SIG-M5 treated with dmso at 0.1 percent for 504 hours (cell line): ENCODE data around the gene LBHD2.
A peak's percentile ranks its signal among the peaks of the same experiment; 100 is the strongest.
"Not testable (repeated sequence)": the region's sequence is repeated elsewhere in the genome, so short reads cannot be mapped to it uniquely, and the experiment has no call there.

Experiments used
- DNase-seq: peaks from one replicate; lab custom pipeline; 2025; ENCODE audit not compliant: unreplicated experiment; lab: John Stamatoyannopoulos, UW

Gene LBHD2

DNA sequence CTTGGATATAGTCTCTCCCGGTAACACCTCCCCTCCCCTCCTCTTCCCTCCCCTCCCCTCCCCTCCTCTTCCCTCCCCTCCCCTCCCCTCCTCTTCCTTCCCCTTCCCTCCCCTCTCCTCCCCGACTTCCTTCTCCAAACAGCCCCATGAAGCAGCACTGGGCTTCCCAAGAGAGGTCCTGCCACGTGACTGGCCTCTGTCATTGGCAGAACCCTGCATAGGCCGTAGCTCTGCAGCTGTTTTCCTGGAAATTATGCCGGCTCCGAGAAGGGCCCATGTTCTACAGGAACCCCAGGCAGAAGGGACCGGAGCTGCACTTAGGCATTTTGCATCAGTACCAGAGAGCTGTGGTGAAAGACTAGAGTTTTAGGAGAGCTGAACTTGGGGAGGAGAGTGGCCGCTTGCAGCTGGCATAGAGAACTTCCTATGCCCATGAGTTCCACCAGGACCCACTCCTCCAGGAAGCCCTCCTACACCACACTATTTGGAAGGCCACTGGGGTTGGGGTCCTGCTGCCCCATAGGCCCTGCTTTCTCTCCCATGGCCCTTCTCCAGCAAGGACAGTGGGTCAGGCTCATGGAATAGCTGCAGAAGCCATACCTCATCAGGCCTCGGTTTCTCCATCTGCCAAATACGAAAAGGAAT, 34.1 kb downstream of the LBHD2 start:
- DNase-seq, result no peak

DNA sequence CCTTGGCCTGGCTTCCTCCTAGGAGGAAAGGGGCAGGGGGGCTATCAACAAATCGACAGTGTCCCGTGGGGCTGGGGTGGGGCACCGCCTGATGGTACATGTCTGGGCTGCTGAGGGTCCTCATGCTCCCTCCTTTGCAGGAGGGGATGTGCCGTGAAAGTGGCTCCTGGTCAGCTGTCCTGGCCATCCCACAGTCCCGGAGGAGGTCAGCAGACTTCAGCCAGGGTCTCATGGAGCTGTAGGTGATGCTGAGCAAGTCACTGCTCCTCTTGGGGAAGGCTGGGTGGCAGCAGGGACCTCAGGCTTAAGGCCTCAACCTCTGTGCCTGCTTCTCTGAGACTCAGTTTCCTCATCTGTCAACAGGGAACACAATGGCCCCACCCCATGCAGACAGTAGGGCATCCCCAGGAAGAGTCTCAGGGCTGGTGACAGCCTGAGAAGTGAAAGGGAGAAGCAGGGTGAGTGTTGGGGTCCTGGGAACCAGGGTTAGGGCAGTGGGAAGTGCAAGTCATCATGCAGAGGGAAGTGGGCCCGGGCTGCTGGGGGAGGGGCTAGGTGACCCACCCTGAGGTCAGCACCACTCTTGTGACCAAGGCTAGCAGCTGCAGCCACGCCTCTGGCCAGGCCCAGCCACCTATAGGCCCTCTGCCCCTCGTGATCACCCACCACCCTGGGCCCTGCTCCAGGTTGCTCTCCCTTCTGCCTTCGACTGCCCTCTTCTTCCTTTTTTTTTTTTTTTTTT, 34.8 kb downstream of the LBHD2 start:
- peak; percentile 77 for DNase-seq

DNA sequence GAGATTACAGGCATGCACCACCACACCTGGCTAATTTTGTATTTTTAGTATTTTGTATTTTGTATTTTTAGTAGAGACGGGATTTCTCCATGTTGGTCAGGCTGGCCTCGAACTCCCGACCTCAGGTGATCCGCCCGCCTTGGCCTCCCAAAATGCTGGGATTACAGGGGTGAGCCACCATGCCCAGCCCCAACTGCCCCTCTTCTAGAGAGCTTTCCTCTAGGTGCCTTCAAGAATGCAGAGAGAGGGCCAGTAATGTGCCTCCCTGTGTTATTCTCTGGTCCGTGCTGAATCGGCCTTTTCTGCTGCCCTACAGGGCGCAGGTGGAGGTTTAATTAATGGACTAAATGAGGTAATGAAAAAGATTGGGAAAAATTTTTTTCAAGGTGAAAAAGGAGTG, 35.5 kb downstream of the LBHD2 start:
- DNase-seq, result not testable (repeated sequence)

DNA sequence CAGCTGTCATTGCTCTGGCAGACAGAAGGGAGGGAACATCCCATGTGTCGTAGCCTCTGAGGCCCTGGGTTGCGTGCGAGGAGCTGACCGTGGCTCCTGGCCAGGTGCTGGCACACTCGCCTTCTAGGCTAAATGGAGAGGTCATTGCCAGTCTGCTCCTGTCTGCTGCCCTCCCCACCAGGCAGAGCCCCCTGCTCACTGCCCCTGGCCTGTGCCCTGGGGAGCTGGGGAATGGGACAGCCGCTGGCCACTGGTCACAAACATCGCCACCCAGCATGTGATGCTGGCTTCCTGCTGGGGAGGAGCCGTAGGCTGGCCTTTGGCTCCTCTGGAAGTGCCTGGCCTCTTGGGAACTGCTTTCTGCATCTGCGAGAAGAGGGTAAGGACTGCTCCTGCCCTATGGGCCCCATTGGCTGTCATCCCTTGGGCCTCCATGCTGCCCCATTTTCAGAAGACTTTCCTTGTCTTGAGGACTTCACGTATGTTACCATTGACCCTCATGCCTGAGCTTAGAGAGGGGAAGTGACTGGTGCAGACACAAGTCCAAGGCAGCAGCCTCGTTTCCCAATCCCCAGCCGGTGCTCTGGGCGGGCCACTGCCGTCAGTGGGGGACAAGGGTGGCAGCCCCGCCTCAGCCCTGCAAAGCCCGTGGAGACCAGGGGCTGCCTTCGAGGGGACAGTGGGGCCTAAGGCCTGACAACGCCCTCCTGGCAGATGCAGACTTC, 37.3 kb downstream of the LBHD2 start:
- DNase-seq, result peak; percentile 79

DNA sequence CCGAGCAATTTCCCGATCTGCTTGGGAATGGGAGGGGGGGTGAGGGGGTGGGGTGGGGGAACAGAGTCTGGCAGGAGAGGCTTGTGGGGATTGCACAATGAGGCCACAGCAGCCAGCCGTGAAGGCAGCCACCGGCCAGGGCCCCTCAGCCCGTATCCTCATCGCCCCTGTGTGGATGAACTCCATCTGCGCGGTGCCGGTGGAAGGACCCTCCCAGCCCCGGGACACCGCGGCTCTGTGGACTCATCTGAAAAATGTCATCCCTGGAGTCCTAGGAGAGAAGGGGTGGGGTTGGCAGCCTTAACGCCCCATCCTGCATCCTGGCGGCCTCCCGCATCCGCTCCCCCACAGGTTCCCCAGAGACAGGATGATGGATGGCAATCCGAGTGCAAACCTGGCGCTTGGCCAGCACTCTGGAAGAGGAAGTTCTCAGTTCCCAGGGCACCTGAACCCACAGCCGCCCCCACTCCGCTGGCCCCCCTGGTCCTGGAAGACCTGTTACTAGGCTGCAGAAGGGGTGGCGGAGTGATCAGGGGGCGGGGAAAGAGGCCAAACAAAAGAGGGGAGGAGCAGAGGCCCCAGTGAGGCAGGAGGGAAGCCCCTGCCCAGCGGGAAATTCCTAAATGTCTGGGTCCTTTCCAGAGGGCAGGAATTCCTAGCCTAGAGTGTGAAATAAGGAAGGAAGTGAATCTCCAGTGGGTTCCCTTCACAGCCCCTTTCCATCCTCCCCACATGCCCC, 38.0 kb downstream of the LBHD2 start:
- DNase-seq, result peak; percentile 67

DNA sequence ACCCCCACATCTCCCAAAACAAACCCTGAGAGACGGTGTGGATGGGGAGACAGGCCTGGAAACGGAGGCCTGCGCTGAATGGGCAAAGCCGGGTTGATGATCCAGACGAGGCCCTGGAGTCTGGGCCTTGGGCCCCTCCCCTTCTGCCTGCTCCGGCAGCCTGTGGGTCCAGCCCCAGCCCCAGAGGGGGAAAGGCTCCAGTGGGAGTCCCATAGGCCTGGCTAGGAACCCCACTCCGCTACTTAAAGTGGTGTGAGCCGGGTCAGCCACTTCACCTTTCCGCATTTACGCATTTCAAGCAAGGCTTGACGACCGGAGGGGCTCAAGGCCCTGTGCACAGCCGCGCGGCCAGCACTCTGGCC, 38.6 kb downstream of the LBHD2 start:
- no peak for DNase-seq

DNA sequence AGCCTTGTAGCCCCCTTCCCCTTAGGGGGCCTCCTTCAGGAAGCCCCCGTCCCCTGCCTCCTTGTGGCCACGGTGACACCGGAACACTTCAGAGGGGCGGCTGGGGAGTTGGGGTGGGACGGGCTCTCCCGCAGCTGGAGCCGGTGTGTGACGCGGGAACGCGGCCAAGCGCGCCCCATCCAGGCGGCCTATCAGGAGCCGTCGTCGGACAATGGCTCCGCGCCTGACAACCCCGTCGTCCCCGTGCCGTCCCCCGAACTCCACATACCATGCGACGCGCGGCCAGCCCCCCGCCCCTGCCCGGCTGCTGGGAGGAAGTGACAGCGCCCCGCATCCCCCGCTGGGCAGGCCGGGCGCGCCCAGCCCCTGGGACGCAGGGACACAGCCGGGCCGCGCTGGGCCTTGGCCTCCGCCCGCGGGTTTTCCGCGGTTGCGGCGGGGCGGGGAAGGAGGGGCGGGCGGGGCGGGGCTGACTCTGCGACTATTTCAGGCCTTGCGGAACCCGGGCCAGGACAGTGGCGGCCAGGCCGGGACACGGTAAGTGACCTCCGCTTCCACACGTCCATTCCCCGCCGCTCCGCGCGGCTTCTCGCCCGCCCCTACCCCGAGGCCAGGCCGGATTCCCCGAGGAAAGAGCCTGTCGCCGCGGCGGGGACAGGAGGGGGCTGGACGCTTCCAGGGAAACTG, 39.1 kb downstream of the LBHD2 start, which contains the start of gene TNFAIP2:
TNFAIP2 (plus strand) TSS at position 515 of the 687 bp plus-strand sequence. CDS start 2,997 bp downstream, outside the sequence.
- DNase-seq, result no peak

DNA sequence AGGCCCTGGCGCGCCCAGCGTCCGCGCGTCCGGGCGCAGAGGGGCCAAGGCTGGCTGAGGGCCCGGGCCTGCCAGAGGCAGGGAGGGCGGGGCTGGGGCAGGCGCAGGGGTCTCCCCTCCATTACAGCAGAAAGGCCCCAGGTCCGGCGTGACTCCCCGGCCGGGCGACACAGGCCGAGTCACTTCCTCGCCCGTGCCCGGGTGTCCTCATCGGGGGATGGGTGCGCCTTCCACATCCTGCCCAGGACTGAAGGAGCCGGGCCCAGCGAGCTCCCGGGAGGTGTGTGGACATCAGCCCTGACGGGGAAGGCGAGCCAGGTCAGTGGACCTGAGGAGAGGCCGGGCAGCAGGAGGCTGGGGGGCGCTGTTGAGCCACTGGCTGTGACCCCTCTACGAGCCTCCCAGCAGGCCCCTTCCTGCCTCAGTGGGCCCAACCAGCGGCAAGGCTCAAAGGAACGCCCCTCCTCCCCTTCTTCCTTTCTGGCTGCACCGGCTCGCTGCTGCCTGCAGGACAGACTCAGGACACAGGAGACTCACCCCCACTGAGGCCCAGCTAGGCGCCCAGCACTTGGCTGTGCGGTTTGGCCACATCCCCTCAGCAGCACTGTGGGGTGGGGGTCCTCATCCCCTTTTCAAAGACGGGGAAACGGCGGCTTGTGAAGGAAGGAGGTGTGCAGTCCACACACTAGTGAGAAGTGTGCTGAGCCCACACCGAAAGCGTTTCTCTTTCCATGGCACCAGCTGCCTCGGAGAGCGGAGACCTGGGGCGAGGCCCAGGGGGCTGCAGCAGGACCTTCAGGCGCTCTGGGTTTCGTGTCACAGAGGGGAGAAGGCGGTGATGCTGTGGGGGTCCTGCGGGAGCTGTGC, 39.9 kb downstream of the LBHD2 start:
- no peak for DNase-seq

DNA sequence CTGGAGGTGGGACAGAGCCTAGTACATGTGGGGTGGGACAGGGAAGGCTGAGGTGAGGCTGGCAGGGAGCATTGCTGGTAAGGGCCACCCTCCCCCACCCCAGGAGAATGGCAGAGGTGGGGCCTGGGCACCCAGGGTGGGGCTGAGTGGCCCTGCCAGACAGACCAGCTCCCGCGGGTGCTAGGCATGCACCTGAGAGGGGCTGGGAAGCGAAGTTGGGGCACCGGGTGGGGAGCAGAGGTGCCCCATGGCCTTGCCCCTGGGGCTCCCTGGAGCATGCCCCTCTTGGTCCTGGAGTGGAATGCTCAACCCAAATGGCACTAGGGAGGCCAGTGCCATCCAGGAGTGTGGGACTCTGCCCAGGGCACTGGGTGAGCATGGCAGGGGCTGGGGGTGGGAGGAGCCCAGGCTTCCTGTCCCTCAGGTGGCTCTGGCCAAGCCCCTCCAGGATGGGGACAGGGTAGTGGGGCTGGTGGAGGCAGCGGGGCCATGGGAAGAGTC, 40.5 kb downstream of the LBHD2 start:
- no peak for DNase-seq

DNA sequence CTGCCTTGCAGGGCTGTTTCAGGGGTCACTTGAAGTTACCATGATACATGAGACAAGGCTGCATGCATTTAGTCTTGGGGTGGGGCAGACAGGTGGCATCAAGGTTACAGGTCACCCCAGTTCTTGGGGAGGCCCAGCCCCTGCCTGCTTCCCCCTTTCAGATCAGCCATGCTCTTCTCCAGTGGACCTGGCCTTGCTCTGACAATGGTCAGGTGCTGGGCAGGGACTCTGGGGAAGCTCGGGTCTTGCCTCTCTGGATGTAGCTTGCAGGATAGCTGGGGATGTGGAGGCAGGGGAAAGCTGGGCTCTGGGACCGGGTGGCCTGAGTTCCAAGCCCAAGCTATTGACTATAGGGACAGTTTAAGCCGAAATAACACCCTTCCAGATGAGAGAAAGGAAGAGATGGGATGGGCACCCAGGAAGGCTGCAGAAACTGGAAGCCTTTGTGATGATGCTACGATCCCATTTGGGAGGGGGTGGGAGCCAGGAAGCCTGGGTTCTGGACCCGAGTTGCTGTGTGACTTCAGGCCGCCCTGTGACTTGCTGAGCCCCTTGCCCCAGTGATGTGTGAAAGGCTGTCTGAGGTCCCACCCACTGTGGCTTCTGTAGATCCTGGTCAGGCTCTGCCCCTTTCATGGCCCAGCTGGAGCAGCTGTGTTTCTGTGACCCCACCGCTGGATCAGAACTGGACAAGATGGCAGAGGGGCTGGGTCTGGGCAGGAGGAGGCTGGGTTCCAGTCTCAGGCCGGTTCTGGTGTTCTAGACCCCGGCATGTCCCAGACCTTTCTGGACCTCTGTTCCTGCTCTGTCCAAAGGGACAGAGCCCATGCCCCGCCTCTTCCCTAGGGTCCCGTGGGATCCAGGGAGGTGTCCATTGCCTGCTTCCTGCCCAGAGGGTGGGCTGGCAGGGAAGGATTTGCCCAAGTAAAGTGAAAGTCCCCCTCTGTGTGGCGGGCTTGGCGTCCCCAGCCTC, 41.4 kb downstream of the LBHD2 start:
- DNase-seq, result no peak

DNA sequence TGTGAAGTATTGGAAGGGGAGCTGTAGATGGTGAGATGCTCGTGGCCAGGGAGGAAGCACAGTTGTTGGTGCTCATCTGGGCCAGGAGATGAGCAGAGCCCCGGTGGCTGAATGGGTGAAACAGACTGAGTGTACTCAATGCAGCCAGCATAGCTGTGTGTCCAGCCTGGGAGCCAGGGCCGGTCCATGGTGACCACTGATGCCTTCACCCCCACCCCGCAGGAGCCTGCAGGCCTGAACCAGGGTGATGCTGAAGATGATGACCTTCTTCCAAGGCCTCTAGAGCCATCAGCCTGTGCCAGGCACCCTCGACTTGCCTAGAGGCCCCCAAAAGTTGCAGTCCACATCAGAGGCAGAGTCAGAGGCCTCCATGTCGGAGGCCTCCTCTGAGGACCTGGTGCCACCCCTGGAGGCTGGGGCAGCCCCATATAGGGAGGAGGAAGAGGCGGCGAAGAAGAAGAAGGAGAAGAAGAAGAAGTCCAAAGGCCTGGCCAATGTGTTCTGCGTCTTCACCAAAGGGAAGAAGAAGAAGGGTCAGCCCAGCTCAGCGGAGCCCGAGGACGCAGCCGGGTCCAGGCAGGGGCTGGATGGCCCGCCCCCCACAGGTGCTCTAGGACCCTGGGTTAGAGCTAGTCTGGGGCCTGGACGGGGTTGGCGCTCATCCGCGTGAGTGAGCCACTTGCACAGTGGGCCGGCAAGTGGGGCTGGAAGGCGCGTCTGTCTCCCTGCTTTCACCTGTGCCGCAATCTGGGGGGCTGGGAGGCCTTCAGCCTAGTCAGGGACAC, 42.3 kb downstream of the LBHD2 start:
- DNase-seq, result no peak

DNA sequence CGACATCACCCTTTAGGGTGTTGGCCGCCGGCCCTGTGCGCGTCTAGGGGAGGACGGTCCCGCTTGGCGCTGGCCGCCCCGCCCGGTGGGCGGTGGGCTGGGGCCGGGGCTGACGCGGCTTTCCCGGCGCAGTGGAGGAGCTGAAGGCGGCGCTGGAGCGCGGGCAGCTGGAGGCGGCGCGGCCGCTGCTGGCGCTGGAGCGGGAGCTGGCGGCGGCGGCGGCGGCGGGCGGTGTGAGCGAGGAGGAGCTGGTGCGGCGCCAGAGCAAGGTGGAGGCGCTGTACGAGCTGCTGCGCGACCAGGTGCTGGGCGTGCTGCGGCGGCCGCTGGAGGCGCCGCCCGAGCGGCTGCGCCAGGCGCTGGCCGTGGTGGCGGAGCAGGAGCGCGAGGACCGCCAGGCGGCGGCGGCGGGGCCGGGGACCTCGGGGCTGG, 42.9 kb downstream of the LBHD2 start:
- DNase-seq, result peak; percentile 20

DNA sequence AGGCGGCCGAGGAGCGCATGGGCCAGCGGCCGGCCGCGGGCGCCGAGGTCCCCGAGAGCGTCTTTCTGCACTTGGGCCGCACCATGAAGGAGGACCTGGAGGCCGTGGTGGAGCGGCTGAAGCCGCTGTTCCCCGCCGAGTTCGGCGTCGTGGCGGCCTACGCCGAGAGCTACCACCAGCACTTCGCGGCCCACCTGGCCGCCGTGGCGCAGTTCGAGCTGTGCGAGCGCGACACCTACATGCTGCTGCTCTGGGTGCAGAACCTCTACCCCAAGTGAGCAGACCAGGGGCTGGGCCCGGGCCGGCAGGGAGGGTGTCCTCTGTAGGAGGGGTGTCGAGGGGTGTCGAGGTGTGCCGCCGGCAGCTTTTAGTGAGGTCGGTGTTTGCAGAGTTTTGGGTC, 43.3 kb downstream of the LBHD2 start:
- DNase-seq, result no peak

DNA sequence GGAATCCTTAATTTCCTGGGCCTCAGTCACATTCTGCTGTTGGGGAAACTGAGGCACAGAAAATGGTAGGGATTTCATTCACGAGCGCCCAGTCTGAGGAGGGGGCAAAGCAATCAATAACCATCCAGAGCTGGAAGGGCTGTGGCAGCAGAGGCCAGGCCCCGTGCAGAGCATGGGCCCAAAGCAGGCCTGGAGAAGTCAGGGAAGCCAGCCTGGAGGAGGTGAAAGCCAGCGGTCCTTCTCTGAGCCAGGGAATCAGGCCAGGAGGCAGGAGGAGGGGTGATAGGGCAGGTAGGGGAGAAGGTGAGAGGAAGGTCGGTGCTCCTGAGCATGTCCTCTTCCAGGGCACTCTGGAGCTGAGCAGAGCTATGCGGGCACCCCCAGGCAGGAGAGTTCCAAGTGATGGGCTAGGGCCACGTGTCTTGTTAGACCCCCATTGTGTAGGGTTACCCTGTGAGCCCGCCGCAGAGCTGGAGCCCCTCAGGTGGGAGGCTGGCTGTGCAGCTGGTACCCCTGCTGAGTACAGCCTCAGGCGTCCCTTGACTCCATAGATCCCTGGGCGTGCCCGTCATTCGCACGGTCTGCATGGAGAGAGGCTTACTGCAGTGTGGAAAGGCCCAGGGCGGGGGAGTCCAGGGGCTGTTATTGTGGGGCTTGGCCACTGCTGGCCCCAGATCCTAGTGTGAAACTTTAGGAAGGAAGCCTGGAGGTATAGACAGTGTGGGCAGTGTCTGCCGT, 44.0 kb downstream of the LBHD2 start:
- no peak for DNase-seq

DNA sequence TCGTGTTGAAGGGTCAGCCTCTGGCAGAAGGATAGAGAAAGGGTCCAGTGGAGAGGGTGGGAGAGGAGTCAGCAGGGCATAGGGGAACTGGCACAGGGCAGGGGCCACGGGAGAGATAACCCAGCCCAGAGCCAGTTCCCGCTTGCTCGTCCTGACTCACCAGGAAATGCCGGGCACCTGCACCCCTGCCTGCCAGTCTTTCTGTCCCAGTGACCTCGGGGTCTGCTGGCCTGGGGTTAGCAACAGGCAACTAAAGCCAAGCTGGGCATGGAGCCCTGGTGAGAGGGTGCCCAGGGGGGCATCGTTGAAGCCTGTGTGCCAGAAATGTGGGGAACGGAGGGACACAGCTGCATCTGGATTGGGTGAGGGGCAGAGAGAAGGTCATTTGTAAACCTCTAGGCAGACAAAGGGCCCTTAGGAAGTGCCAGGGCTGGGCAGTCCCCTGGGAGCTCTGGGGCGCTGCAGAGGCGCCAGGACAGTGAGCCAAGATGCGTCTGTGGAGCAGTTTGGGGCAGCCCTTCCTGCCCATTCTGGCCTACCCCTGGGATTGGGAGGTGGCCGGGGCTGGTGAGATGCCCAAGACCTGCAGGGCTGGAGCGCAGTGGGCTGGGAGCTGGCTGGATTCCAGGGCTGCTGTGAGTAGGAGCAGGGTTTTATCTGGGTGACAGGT, 44.8 kb downstream of the LBHD2 start:
- no peak for DNase-seq

DNA sequence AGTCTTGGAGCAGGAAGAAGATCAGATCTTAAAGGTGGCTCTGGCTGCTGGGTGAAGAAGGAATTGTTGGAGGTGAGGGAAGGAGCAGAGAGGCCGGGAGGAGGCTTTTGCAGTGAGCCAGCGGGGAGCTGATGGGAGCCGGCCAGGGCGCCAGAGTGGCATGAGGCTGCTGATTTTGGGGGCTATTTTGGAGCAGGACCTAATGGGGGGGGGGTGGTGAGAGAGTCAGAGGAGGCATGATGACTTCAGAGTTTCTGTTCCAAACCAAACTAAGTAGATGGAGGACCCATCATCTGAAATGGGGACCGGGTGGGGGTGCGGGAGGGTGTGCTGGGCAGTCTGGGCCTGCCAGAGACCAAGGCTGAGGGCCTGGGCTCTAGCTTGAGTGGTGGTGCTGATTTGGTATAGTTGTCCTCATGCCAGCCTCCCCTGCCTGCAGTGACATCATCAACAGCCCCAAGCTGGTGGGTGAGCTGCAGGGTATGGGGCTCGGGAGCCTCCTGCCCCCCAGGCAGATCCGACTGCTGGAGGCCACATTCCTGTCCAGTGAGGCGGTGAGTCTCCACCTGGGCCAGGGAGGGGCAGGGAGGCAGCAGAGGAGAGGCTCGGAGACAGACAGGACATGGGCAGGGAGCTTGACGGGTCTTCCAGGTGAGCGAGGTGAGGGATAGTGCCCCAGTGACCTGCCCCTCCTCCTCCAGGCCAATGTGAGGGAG, 45.4 kb downstream of the LBHD2 start:
- DNase-seq, result no peak
